ENCODE results near the gene CYP4B1.
"Not testable (repeated sequence)": the region's sequence is repeated elsewhere in the genome, so short reads cannot be mapped to it uniquely, and the experiment has no call there.

CYP4B1 gene

DNA sequence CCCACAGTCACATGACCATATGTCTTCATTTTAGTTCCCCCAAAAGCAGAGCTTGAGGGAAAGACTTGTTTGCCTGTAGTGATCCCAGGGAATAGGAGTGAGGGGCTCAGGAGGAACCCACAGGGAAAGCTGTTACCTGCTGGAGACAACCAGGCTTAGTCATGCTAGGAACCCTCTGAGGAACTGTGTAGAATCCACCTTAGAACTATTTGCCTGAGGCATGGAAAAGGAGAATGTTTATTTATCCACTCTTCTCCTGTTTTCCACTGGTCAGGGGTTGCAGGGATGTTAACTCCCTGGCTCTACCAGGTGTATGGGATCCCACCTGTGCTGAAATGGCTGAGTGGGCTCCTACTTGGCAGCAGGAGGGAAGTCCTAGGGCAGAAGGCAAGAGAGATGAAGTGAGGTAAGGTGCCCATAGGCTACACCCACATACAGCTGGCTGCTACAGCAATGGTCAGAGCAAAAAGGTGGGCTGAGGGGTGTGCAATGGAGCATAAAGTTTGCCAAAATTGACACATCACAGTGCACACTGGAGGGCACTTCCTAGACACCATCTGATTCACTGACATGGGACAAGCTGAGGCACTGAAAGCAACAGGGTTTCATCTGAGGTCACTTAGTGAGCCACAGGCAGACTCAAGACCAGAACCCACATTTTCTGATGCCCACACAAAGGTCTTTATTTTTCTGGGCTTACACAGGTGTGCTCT lies 29.7 kb upstream of the CYP4B1 start:
- Histone ChIP-seq H3K4me3 (IDR thresholded peaks at IDR 0.05; ENCODE audit: insufficient read depth, low read depth, low read length) (no peak overlapping the region), H3K27ac (no peak overlapping the region), H3K9ac (no peak overlapping the region), H2AFZ (ENCODE audit: low read depth) (no peak overlapping the region), H3K27me3 (ENCODE audit: insufficient read depth, low read depth) (no peaks in the 10 kb centered on the region), H3K4me2 (no peak overlapping the region), H3K36me3 (ENCODE audit: insufficient read depth) (no peaks in the 10 kb centered on the region), H3K79me2 (ENCODE audit: insufficient read depth, low read depth) (no peaks in the 10 kb centered on the region), H4K20me1 (ENCODE audit: insufficient read depth) (no peaks in the 10 kb centered on the region), H3K4me1 (ENCODE audit: low read depth, poor library complexity, severe bottlenecking) (no peaks in the 10 kb centered on the region)
- TF ChIP-seq, protein P1, sequence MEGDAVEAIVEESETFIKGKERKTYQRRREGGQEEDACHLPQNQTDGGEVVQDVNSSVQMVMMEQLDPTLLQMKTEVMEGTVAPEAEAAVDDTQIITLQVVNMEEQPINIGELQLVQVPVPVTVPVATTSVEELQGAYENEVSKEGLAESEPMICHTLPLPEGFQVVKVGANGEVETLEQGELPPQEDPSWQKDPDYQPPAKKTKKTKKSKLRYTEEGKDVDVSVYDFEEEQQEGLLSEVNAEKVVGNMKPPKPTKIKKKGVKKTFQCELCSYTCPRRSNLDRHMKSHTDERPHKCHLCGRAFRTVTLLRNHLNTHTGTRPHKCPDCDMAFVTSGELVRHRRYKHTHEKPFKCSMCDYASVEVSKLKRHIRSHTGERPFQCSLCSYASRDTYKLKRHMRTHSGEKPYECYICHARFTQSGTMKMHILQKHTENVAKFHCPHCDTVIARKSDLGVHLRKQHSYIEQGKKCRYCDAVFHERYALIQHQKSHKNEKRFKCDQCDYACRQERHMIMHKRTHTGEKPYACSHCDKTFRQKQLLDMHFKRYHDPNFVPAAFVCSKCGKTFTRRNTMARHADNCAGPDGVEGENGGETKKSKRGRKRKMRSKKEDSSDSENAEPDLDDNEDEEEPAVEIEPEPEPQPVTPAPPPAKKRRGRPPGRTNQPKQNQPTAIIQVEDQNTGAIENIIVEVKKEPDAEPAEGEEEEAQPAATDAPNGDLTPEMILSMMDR (conservative IDR thresholded peaks at IDR 0.05; ENCODE audit: low read depth, low read length), result no peak

DNA sequence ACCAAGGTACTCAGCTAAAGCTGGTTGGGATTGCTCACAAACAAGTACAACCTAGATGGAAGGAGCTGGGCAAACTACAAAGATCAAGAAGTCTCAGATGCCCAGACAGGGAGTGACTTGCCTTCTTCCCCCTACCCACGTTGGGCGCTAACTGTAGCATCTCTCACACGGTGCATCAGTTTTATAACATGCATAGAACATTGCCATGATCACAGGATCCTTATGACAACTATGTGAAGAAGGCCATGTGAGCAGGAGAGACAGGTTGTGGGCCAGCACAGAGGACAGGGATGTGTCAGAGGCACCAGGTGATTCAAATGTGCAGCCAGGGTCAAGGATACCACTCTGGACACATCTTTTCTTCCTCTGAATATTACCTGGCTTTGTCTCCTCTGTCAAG lies 28.3 kb upstream of the CYP4B1 start:
- no peaks in the 10 kb centered on the region for H3K27me3 ChIP-seq (ENCODE audit: insufficient read depth, low read depth)
- TF ChIP-seq, protein P1 (conservative IDR thresholded peaks at IDR 0.05; ENCODE audit: low read depth, low read length), result no peak
- H4K20me1 ChIP-seq (ENCODE audit: insufficient read depth), result no peaks in the 10 kb centered on the region
- no peak overlapping the region for H3K27ac ChIP-seq
- no peak overlapping the region for H2AFZ ChIP-seq (ENCODE audit: low read depth)
- no peak overlapping the region for H3K9ac ChIP-seq
- no peaks in the 10 kb centered on the region for H3K36me3 ChIP-seq (ENCODE audit: insufficient read depth)
- H3K79me2 ChIP-seq (ENCODE audit: insufficient read depth, low read depth), result no peaks in the 10 kb centered on the region
- H3K4me2 ChIP-seq, result no peak overlapping the region
- no peaks in the 10 kb centered on the region for H3K4me1 ChIP-seq (ENCODE audit: low read depth, poor library complexity, severe bottlenecking)
- H3K4me3 ChIP-seq (IDR thresholded peaks at IDR 0.05; ENCODE audit: insufficient read depth, low read depth, low read length), result no peak overlapping the region

DNA sequence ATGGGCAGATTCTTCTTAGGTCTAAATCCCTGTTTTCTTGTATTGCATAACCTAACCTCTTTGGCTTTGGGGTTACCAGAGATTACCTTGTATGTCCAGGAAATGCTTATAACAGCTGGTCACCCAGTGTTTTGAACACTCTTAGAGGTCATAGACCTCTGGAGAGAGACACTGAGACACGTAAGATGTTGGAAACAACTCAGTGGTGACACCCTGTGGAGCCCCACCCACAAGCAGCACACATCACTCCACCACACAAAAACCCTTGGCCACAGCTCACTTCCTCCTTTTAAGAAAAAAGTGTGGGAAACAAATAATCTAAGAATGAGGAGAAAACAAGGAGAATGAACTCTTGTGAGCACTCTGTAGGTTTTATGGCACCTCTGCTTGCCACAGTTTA lies 26.3 kb upstream of the CYP4B1 start:
- no peaks in the 10 kb centered on the region for H3K36me3 ChIP-seq (ENCODE audit: insufficient read depth)
- H2AFZ ChIP-seq (ENCODE audit: low read depth), result no peak overlapping the region
- no peak overlapping the region for H3K4me2 ChIP-seq
- no peaks in the 10 kb centered on the region for H4K20me1 ChIP-seq (ENCODE audit: insufficient read depth)
- no peaks in the 10 kb centered on the region for H3K79me2 ChIP-seq (ENCODE audit: insufficient read depth, low read depth)
- TF ChIP-seq, protein P1 (conservative IDR thresholded peaks at IDR 0.05; ENCODE audit: low read depth, low read length), result no peak
- H3K4me3 ChIP-seq (IDR thresholded peaks at IDR 0.05; ENCODE audit: insufficient read depth, low read depth, low read length), result no peak overlapping the region
- no peaks in the 10 kb centered on the region for H3K27me3 ChIP-seq (ENCODE audit: insufficient read depth, low read depth)
- H3K9ac ChIP-seq, result no peak overlapping the region
- H3K27ac ChIP-seq, result no peak overlapping the region
- no peaks in the 10 kb centered on the region for H3K4me1 ChIP-seq (ENCODE audit: low read depth, poor library complexity, severe bottlenecking)

DNA sequence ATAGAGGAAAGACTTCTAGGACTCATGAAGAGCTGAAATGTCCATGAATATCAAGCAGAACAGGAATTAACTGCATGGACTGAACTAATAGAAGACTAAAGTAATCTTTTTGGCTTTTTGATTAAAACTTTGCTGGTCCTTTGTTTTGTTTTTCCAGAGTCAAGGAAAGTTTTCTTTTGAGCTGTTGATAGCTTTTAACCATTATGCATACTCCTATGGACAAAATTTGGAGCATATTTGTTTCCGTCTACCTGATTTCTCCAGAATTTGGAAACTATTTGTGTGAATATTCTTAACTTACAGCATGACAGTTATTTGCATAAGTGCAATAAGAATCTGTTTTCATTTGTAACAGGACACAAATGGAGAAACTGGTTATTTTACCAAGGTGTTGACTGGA lies 24.5 kb upstream of the CYP4B1 start:
- no peak overlapping the region for H3K27ac ChIP-seq

DNA sequence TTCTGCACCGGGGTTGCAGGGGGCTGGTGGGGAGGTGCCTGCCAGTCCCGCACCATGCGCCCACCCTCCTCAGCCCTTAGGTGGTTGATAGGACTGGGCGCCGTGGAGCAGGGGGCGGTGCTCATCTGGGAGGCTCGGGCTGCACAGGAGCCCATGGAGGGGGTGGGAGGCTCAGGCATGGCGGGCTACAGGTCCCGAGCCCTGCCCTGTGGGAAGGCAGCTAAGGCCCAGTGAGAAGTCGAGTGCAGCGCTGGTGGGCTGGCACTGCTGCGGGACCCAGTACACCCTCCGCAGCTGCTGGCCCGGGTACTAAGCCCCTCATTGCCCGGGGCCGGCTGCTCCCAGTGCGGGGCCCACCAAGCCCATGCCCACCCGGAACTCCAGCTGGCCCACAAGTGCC lies 20.4 kb upstream of the CYP4B1 start:
- H3K27ac ChIP-seq; H3K79me2 ChIP-seq (ENCODE audit: insufficient read depth, low read depth); H3K4me3 ChIP-seq (IDR thresholded peaks at IDR 0.05; ENCODE audit: insufficient read depth, low read depth, low read length); H4K20me1 ChIP-seq (ENCODE audit: insufficient read depth); H3K9ac ChIP-seq; H3K36me3 ChIP-seq (ENCODE audit: insufficient read depth); H2AFZ ChIP-seq (ENCODE audit: low read depth); H3K27me3 ChIP-seq (ENCODE audit: insufficient read depth, low read depth); H3K4me1 ChIP-seq (ENCODE audit: low read depth, poor library complexity, severe bottlenecking); H3K4me2 ChIP-seq: not testable (repeated sequence)

More for the DNA sequence above, 24.5 kb upstream of the CYP4B1 start:
- Histone ChIP-seq H2AFZ (ENCODE audit: low read depth) (no peak overlapping the region), H3K27me3 (ENCODE audit: insufficient read depth, low read depth) (no peaks in the 10 kb centered on the region), H3K4me3 (IDR thresholded peaks at IDR 0.05; ENCODE audit: insufficient read depth, low read depth, low read length) (no peak overlapping the region), H3K4me2 (no peak overlapping the region), H3K4me1 (ENCODE audit: low read depth, poor library complexity, severe bottlenecking) (no peaks in the 10 kb centered on the region), H3K9ac (no peak overlapping the region), H3K36me3 (ENCODE audit: insufficient read depth) (no peaks in the 10 kb centered on the region), H4K20me1 (ENCODE audit: insufficient read depth) (no peaks in the 10 kb centered on the region), H3K79me2 (ENCODE audit: insufficient read depth, low read depth) (no peaks in the 10 kb centered on the region)
- TF ChIP-seq, protein P1 (conservative IDR thresholded peaks at IDR 0.05; ENCODE audit: low read depth, low read length), result no peak

All from KMS-11 (cell line).